HUES48 (cell line): ENCODE data around the gene AFDN.

Experiments
- H3K27ac ChIP-seq: one replicate; pipeline ENCODE4 v1.7.0; 2013; ENCODE audit warnings: low read depth, low read length, inconsistent platforms
- H3K27me3 ChIP-seq: 2 replicates; pipeline ENCODE4 v1.6.1; 2013; ENCODE audit warnings: mild to moderate bottlenecking, low read length; ENCODE audit not compliant: control insufficient read depth, insufficient read depth
- H3K36me3 ChIP-seq: 2 replicates; pipeline ENCODE4 v1.6.1; 2013; ENCODE audit warnings: low read length; ENCODE audit not compliant: control insufficient read depth, insufficient read depth
- H3K4me1 ChIP-seq: 2 replicates; pipeline ENCODE4 v1.6.1; 2013; ENCODE audit warnings: mild to moderate bottlenecking, low read length; ENCODE audit not compliant: control insufficient read depth, insufficient read depth
- H3K4me3 ChIP-seq: 2 replicates; pipeline ENCODE4 v1.5.1; 2013; ENCODE audit warnings: mild to moderate bottlenecking, low read depth, low read length
- H3K9ac ChIP-seq: 2 replicates; pipeline ENCODE4 v1.6.1; 2013; ENCODE audit warnings: mild to moderate bottlenecking, low read depth, low read length, moderate library complexity
- H3K9me3 ChIP-seq: 2 replicates; pipeline ENCODE4 v1.6.1; 2013; ENCODE audit warnings: low read length; ENCODE audit not compliant: control insufficient read depth, insufficient read depth

Gene AFDN

GRCh38 chr6:167846997-167847606, 20.4 kb downstream of the AFDN start:
- H3K27ac ChIP-seq = peak overlapping the region; percentile 91
- H3K9me3 ChIP-seq = no peaks in the 10 kb centered on the region
- H3K9ac ChIP-seq = no peak overlapping the region
- H3K36me3 ChIP-seq = no peaks in the 10 kb centered on the region
- peak overlapping the region; percentile 15; the same call in 1 of the 2 replicates for H3K4me3 ChIP-seq
- H3K4me1 ChIP-seq = peaks cover 82% of the 10 kb centered on the region
- H3K27me3 ChIP-seq = no peaks in the 10 kb centered on the region

- Histone ChIP-seq H3K36me3 (no peaks in the 10 kb centered on the region), H3K4me1 (peaks cover 83% of the 10 kb centered on the region), H3K27me3 (no peaks in the 10 kb centered on the region), H3K4me3 (no peak overlapping the region), H3K27ac (peak overlapping the region; percentile 91), H3K9me3 (no peaks in the 10 kb centered on the region), H3K9ac (no peak overlapping the region)
Measured at GRCh38 chr6:167847936-167848335, 21.2 kb downstream of the AFDN start.

GRCh38 chr6:167848783-167849182, 22.1 kb downstream of the AFDN start:
- Histone ChIP-seq H3K9me3 (no peaks in the 10 kb centered on the region), H3K27me3 (no peaks in the 10 kb centered on the region), H3K36me3 (no peaks in the 10 kb centered on the region), H3K9ac (no peak overlapping the region), H3K4me3 (no peak overlapping the region), H3K27ac (peak overlapping the region; percentile 91), H3K4me1 (peaks cover 83% of the 10 kb centered on the region)

- Histone ChIP-seq H3K4me1 (peaks cover 87% of the 10 kb centered on the region), H3K36me3 (no peaks in the 10 kb centered on the region), H3K27ac (peak overlapping the region; percentile 91), H3K9me3 (no peaks in the 10 kb centered on the region), H3K4me3 (peak overlapping the region; percentile 44; the same call in 1 of the 2 replicates), H3K9ac (peak overlapping the region; percentile 52), H3K27me3 (no peaks in the 10 kb centered on the region)
Measured at GRCh38 chr6:167849846-167850459, 23.2 kb downstream of the AFDN start.

GRCh38 chr6:167850782-167851181, 24.1 kb downstream of the AFDN start:
- Histone ChIP-seq H3K9me3 (no peaks in the 10 kb centered on the region), H3K9ac (0 out of 2 replicates have a peak overlapping the region, but pooled peaks have one; percentile 34), H3K4me1 (peaks cover 88% of the 10 kb centered on the region), H3K36me3 (no peaks in the 10 kb centered on the region), H3K27me3 (no peaks in the 10 kb centered on the region), H3K27ac (peak overlapping the region; percentile 91), H3K4me3 (0 out of 2 replicates have a peak overlapping the region, but pooled peaks have one; percentile 44)

GRCh38 chr6:167851370-167851952, 24.8 kb downstream of the AFDN start:
- Histone ChIP-seq H3K9ac (no peak overlapping the region), H3K36me3 (no peaks in the 10 kb centered on the region), H3K27me3 (no peaks in the 10 kb centered on the region), H3K4me3 (no peak overlapping the region), H3K27ac (no peak overlapping the region), H3K4me1 (peaks cover 87% of the 10 kb centered on the region), H3K9me3 (no peaks in the 10 kb centered on the region)

GRCh38 chr6:167855825-167856425, 29.2 kb downstream of the AFDN start:
- no peaks in the 10 kb centered on the region for H3K36me3 ChIP-seq
- no peaks in the 10 kb centered on the region for H3K27me3 ChIP-seq
- no peaks in the 10 kb centered on the region for H3K9me3 ChIP-seq
- no peak overlapping the region for H3K4me3 ChIP-seq
- no peak overlapping the region for H3K27ac ChIP-seq
- H3K9ac ChIP-seq = no peak overlapping the region
- H3K4me1 ChIP-seq = peaks cover 88% of the 10 kb centered on the region

GRCh38 chr6:167856474-167856873, 29.8 kb downstream of the AFDN start:
- no peaks in the 10 kb centered on the region for H3K36me3 ChIP-seq
- H3K9ac ChIP-seq = no peak overlapping the region
- H3K27me3 ChIP-seq = no peaks in the 10 kb centered on the region
- H3K9me3 ChIP-seq = no peaks in the 10 kb centered on the region
- H3K4me3 ChIP-seq = no peak overlapping the region
- peaks cover 88% of the 10 kb centered on the region for H3K4me1 ChIP-seq
- H3K27ac ChIP-seq = no peak overlapping the region

- Histone ChIP-seq H3K27ac (no peak overlapping the region), H3K36me3 (no peaks in the 10 kb centered on the region), H3K9ac (no peak overlapping the region), H3K4me1 (peaks cover 88% of the 10 kb centered on the region), H3K4me3 (no peak overlapping the region), H3K27me3 (no peaks in the 10 kb centered on the region), H3K9me3 (no peaks in the 10 kb centered on the region)
Measured at GRCh38 chr6:167856999-167857660, 30.4 kb downstream of the AFDN start.

GRCh38 chr6:167858086-167858591, 31.4 kb downstream of the AFDN start:
- H3K27me3 ChIP-seq = no peaks in the 10 kb centered on the region
- H3K4me3 ChIP-seq = no peak overlapping the region
- H3K9ac ChIP-seq = no peak overlapping the region
- H3K9me3 ChIP-seq = no peaks in the 10 kb centered on the region
- peak overlapping the region; percentile 44 for H3K27ac ChIP-seq
- no peaks in the 10 kb centered on the region for H3K36me3 ChIP-seq
- H3K4me1 ChIP-seq = peaks cover 80% of the 10 kb centered on the region
